H4 (cell line): ENCODE results near the gene TRERF1. TPM values are rescaled to one million over a fixed set of nuclear protein-coding genes. Genes with fewer than 3 reads are reported as not detected.
A peak's percentile ranks its signal among the peaks of the same experiment; 100 is the strongest.
"Not testable (repeated sequence)": the region's sequence is repeated elsewhere in the genome, so short reads cannot be mapped to it uniquely, and the experiment has no call there.

Experiments used
- DNase-seq: peaks from one replicate; pipeline ENCODE4 v3.0.0-alpha.2; 2015; ENCODE audit warnings: low spot score
- total RNA-seq: library from RNA; depleted of rRNA; stranded (reverse); fragments of >200 nt; shearing (Covaris generic); gene quantifications from 2 replicates; pipeline ENCODE4 v1.2.3, GENCODE V29; 2014; rRNA removed

The TRERF1 gene
- total RNA-seq = 4.3 and 5.2 TPM in 2 replicates

- DNase-seq = peak; percentile 86
Measured at GRCh38 chr6:42451333-42452170, at the start of gene TRERF1. TSS of gene TRERF1 (minus strand) at chr6:42451926. CDS start at chr6:42269590, 182,336 bp downstream.

GRCh38 chr6:42498473-42499128 is 46.9 kb upstream of the TRERF1 start:
- peak; percentile 23 for DNase-seq

- no peak for DNase-seq
Measured at GRCh38 chr6:42493914-42494539, 42.3 kb upstream of the TRERF1 start.

- DNase-seq = no peak
Measured at GRCh38 chr6:42488129-42488528, 36.4 kb upstream of the TRERF1 start.

GRCh38 chr6:42484261-42484660 is 32.5 kb upstream of the TRERF1 start:
- no peak for DNase-seq

- no peak for DNase-seq
Measured at GRCh38 chr6:42482174-42482573, 30.4 kb upstream of the TRERF1 start.

GRCh38 chr6:42471714-42472113 is 20.0 kb upstream of the TRERF1 start:
- no peak for DNase-seq

- no peak for DNase-seq
Measured at GRCh38 chr6:42471142-42471541, 19.4 kb upstream of the TRERF1 start.

- DNase-seq = no peak
Measured at GRCh38 chr6:42468273-42468672, 16.5 kb upstream of the TRERF1 start.

GRCh38 chr6:42467651-42468050 is 15.9 kb upstream of the TRERF1 start:
- no peak for DNase-seq

- DNase-seq = not testable (repeated sequence)
Measured at GRCh38 chr6:42466470-42466869, 14.7 kb upstream of the TRERF1 start.

- no peak for DNase-seq
Measured at GRCh38 chr6:42462474-42462972, 10.8 kb upstream of the TRERF1 start.

GRCh38 chr6:42460883-42461282 is 9.2 kb upstream of the TRERF1 start:
- no peak for DNase-seq

GRCh38 chr6:42459888-42460287 is 8.2 kb upstream of the TRERF1 start:
- no peak for DNase-seq

GRCh38 chr6:42454428-42454791 is 2.7 kb upstream of the TRERF1 start:
- no peak for DNase-seq

- no peak for DNase-seq
Measured at GRCh38 chr6:42453654-42454427, 2.1 kb upstream of the TRERF1 start.

GRCh38 chr6:42453031-42453653 is 1.4 kb upstream of the TRERF1 start:
- peak; percentile 86 for DNase-seq

- DNase-seq = peak; percentile 84
Measured at GRCh38 chr6:42452171-42453030, 675 bp upstream of the TRERF1 start.

GRCh38 chr6:42450477-42451332 is 1.0 kb downstream of the TRERF1 start:
- DNase-seq = no peak
